ENCODE results near the gene SELP.
"Not testable (repeated sequence)": the region's sequence is repeated elsewhere in the genome, so short reads cannot be mapped to it uniquely, and the experiment has no call there.

The SELP gene

GRCh38 chr1:169630006-169630405 is at the start of gene SELP:
Gene SELP, minus strand, starts transcription at chr1:169630124. Its CDS starts 50 bp downstream, at chr1:169630074.
- no peak for FAIRE-seq

- FAIRE-seq: no peak
Measured at GRCh38 chr1:169679692-169680091, 49.8 kb upstream of the SELP start.

GRCh38 chr1:169676001-169676400 is 46.1 kb upstream of the SELP start:
- FAIRE-seq: no peak

- FAIRE-seq: no peak
Measured at GRCh38 chr1:169670836-169671235, 40.9 kb upstream of the SELP start.

GRCh38 chr1:169670244-169670643 is 40.3 kb upstream of the SELP start:
- FAIRE-seq: not testable (repeated sequence)

- FAIRE-seq: not testable (repeated sequence)
Measured at GRCh38 chr1:169667699-169668596, 38.0 kb upstream of the SELP start.

- not testable (repeated sequence) for FAIRE-seq
Measured at GRCh38 chr1:169667227-169667639, 37.3 kb upstream of the SELP start.

GRCh38 chr1:169662680-169663079 is 32.8 kb upstream of the SELP start:
- not testable (repeated sequence) for FAIRE-seq

- FAIRE-seq: not testable (repeated sequence)
Measured at GRCh38 chr1:169661066-169661465, 31.1 kb upstream of the SELP start.

GRCh38 chr1:169658777-169659176 is 28.9 kb upstream of the SELP start:
- FAIRE-seq: not testable (repeated sequence)

- no peak for FAIRE-seq
Measured at GRCh38 chr1:169653873-169654272, 23.9 kb upstream of the SELP start.

- no peak for FAIRE-seq
Measured at GRCh38 chr1:169651035-169651434, 21.1 kb upstream of the SELP start.

- no peak for FAIRE-seq
Measured at GRCh38 chr1:169650551-169650950, 20.6 kb upstream of the SELP start.

GRCh38 chr1:169648709-169649108 is 18.8 kb upstream of the SELP start:
- no peak for FAIRE-seq

- FAIRE-seq: no peak
Measured at GRCh38 chr1:169648187-169648586, 18.3 kb upstream of the SELP start.

- no peak for FAIRE-seq
Measured at GRCh38 chr1:169647512-169647911, 17.6 kb upstream of the SELP start.

- no peak for FAIRE-seq
Measured at GRCh38 chr1:169644297-169644696, 14.4 kb upstream of the SELP start.

GRCh38 chr1:169634877-169635276 is 5.0 kb upstream of the SELP start:
- FAIRE-seq: no peak

GRCh38 chr1:169634145-169634544 is 4.2 kb upstream of the SELP start:
- FAIRE-seq: no peak

- no peak for FAIRE-seq
Measured at GRCh38 chr1:169631249-169631648, 1.3 kb upstream of the SELP start.

- no peak for FAIRE-seq
Measured at GRCh38 chr1:169624912-169625311, 5.0 kb downstream of the SELP start.

- FAIRE-seq: no peak
Measured at GRCh38 chr1:169624122-169624521, 5.8 kb downstream of the SELP start.

GRCh38 chr1:169623132-169623926 is 6.6 kb downstream of the SELP start:
- no peak for FAIRE-seq

- no peak for FAIRE-seq
Measured at GRCh38 chr1:169620565-169620964, 9.4 kb downstream of the SELP start.

All from endometrium (tissue), 2 donors.